HUDEP-2 (cell line): Measurements from ENCODE around the gene SLC25A28.

ENCODE experiments used
- DNase-seq, 76 experiments: peaks; one replicate each; lab custom pipeline; 2025; ENCODE audit not compliant: unreplicated experiment in 76 of 76; lab: John Stamatoyannopoulos, UW

SLC25A28 gene, protein sequence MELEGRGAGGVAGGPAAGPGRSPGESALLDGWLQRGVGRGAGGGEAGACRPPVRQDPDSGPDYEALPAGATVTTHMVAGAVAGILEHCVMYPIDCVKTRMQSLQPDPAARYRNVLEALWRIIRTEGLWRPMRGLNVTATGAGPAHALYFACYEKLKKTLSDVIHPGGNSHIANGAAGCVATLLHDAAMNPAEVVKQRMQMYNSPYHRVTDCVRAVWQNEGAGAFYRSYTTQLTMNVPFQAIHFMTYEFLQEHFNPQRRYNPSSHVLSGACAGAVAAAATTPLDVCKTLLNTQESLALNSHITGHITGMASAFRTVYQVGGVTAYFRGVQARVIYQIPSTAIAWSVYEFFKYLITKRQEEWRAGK

DNA sequence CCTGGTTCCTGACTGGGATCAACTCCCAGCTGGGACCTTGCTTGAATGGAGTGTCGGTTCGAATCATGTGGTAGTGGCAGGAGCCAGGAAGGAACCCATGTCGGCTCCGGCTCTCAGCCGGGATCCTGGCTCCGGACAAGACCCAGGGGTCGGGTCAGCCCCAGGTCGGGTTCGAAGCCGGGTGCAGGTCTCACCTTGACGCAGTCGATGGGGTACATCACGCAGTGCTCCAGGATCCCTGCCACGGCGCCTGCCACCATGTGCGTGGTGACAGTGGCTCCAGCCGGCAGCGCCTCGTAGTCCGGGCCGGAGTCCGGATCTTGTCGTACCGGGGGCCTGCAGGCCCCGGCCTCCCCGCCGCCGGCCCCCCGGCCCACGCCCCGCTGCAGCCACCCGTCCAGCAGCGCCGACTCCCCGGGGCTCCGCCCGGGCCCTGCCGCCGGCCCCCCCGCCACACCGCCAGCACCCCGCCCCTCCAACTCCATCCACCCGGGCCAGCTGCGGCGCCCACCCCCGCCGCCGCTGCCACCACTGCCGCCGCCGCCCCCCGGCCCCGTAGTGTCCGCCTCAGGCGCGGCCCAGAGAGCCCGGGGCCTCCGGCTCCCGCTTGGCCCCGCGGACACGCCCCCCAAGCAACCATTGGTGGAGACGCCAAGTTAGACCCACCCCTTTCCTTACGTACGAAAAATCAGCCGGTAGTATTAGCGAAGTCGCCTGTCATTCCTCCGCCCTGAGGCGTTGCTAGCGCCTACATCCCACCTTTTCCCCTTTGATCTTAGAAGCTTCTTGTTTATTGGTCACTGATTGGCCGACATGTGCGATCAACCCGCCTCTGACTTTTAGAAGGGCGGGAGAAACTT lies at the start of gene SLC25A28:
Gene SLC25A28 (minus strand): TSS at position 589 of the 860 bp plus-strand sequence. CDS start 104 bp downstream, at position 485.
- DNase-seq = peak in 74 of 76 experiments; percentile 25 to 99 (median 97)

DNA sequence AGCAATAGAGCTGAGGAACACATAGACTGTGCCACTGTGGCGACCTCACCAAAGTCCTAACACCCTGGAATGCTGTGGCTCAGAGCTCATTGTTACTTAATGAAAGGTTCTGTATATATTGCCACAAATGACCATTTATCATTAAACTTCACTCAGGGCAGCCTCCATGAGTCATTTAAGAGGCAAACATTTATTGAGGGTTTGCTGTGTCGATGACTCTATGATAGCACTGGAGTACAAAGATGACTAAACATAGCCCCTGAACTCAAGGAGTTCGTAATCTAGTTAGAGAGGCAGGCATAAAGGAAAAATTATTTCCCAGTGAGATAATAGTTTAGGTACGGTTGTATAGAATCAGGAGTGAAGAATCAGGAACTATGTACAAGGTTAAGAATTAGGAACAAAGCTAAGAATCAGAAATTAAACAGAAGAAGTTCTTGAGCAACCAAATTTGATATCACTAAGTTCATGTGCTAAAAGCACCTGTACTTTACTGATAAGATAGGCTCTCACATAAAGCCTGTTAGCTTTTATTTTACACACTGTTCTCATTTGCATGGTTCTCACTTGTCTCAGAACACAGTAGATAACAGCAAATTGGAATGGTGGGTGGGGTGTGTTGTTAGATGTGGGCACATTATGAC lies 47.0 kb upstream of the SLC25A28 start:
- peak in 54 of 76 experiments; percentile 2 to 84 (median 50) for DNase-seq

GRCh38 chr10:99665304-99665703 lies 45.1 kb upstream of the SLC25A28 start:
- DNase-seq = no peak

- no peak for DNase-seq
These were observed 41.1 kb upstream of the SLC25A28 start for GRCh38 chr10:99661377-99661763.

GRCh38 chr10:99660662-99661376 lies 40.6 kb upstream of the SLC25A28 start:
- DNase-seq = no peak

- no peak for DNase-seq
These were observed 39.7 kb upstream of the SLC25A28 start for GRCh38 chr10:99659868-99660366.

DNA sequence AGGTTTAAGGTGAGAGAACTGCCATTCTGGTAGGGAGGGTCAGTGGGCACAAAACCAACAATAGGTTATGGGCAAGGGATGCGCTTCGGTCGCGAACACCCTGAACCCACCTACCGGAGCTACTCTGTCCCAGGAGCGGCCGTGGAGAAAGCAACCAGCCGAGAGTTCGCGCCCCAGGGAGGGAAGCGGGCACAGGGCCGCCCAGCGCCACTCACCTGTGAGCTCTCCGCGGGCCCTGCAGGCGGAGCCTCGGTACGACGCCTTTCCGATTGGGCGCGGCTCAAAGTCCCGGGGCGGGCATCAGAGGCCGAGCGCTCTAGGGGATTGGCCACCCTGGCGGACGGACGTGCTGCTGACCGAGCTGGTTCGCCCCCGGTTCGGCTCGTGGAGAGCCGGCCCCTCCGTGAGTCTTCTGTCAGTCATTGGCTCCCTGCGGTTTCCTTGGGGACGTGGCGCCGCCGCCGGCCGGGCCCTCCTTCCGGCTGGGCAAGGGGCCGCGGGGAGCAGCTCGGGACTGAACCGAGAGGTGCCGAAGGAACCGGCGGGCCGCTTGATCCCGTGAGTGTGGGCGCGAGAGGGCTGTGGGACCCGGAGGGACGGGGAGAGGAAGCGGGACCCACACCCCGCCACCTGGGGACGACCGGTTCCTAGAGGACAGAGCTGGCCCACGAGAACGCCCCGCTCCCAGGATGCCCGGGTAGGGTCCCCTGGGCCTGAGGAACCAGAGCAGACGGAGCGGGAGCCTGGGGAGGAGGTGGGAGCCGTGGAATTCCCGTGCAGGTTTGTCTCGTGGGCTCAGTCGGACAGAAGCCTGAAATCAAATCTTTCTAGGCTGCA lies 39.0 kb upstream of the SLC25A28 start, which contains the start of gene ENTPD7:
Gene ENTPD7 (plus strand): TSS at position 479 of the 837 bp plus-strand sequence. CDS start 448 bp downstream, outside the sequence.
- DNase-seq = peak in 75 of 76 experiments; percentile 38 to 95 (median 88)

DNA sequence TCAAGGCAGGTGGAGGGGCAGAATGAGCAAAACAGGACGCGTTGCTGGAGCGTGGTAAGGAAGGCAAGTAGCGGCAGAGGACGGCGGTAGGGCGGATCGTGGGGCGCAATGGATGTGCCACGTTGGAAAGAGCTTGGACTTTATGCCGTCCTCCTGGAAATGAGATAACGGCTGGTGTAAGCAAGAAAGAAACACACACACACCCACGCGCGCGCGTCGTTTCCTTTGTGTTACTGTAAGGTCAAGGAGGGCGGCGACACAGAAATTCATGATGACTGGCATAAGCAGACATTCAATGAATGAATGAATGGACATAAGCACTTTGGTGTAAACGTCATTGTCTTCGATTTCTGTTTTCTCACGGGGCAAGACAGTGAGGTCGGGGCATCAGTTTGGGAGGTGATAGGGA lies 38.4 kb upstream of the SLC25A28 start:
- DNase-seq = peak in 29 of 76 experiments; percentile 2 to 49 (median 24)

GRCh38 chr10:99656199-99657064 lies 36.2 kb upstream of the SLC25A28 start:
- DNase-seq = no peak

DNA sequence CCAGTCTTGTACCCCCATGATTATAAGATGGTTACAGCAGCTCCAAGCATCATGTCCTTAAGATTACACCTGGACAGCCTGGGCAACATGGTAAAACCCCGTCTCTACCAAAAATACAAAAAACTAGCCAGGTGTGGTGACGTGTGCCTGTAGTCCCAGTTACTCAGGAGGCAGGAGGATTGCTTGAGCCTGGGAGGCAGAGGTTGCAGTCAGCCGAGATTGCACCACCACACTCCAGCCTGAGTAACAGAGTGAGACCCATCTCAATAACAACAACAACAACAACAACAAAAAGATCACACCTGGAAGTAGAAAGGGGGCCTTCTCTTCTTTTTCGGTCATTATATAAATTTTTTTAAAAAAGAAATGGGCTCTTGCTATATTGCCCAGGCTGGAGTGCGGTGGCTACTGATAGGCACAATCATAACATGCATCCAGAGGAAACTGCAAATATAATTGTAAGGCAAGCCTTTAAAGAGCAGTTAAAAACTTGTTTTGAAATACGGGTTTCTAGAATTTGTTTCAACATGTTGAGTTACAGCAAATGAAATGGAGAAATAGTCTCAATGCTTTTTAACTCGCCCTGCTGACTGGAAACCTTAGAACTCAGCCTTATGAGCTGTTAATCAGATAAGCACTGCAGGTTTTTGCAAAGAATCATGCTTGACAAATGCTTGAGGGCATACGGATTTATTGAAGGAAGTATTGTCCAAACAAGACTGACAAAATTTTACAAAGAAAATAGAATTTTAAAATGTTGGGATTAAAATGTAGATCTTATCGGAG lies 34.3 kb upstream of the SLC25A28 start:
- DNase-seq = no peak

GRCh38 chr10:99652800-99653390 lies 32.7 kb upstream of the SLC25A28 start:
- no peak for DNase-seq

GRCh38 chr10:99648717-99649116 lies 28.5 kb upstream of the SLC25A28 start:
- peak in 1 of 76 experiments; percentile 13 for DNase-seq

DNA sequence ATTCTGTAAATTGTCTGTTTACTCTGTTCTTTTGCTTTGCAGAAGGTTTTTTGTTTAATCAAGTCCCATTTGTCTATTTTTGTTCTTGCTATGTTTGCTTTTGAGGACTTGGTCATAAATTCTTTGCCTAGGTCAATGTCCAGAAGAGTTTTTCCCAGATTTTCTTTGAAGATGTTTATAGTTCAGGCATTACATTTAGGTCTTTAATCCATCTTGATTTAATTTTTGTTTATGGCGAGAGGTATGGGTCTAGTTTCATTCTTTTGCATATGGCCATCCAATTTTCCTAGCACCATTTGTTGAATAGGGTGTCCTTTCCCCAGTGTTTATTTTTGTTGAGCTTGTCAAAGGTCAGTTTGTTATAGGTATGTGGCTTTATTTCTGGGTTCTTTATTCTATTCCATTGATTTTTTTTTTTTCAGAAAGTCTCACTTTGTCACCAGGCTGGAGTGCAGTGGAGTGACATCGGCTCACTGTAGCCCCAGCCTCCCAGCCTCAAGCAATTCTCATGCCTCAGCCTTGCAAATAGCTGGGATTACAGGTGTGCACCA lies 27.4 kb upstream of the SLC25A28 start:
- no peak for DNase-seq

DNA sequence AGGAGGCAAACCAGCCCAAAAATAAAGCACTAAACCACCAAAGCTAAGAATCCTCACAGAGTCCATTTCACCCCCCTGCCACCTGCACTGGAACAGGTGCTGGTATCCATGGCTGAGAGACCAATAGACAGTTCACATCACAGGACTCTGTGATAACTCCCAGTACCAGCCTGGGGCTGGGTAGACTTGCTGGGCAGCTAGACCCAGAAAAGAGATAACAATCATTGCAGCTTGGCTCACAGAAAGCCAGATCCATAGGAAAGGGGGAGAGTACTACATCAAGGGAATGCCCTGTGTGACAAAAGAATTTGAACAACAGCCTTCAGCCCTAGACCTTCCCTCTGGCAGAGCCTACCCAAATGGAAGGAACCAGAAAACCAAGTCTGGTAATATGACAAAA lies 13.6 kb upstream of the SLC25A28 start:
- no peak for DNase-seq

- DNase-seq = no peak
These were observed 11.3 kb upstream of the SLC25A28 start for GRCh38 chr10:99631496-99631895.

- DNase-seq = no peak
These were observed 10.8 kb upstream of the SLC25A28 start for GRCh38 chr10:99630991-99631390.

- DNase-seq = peak in 53 of 76 experiments; percentile 2 to 71 (median 34)
These were observed 10.2 kb upstream of the SLC25A28 start for GRCh38 chr10:99630433-99630832.
